CD4-positive, alpha-beta T cell treated with Interleukin-15 for 4 hours (primary cell): ENCODE data around the gene ALKBH4.
"Not testable (repeated sequence)": the region's sequence is repeated elsewhere in the genome, so short reads cannot be mapped to it uniquely, and the experiment has no call there.

ENCODE experiments used
- DNase-seq: peaks from one replicate; pipeline ENCODE4 v3.0.0-alpha.2; 2020; ENCODE audit warnings: low spot score

ALKBH4 gene, protein sequence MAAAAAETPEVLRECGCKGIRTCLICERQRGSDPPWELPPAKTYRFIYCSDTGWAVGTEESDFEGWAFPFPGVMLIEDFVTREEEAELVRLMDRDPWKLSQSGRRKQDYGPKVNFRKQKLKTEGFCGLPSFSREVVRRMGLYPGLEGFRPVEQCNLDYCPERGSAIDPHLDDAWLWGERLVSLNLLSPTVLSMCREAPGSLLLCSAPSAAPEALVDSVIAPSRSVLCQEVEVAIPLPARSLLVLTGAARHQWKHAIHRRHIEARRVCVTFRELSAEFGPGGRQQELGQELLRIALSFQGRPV

DNA sequence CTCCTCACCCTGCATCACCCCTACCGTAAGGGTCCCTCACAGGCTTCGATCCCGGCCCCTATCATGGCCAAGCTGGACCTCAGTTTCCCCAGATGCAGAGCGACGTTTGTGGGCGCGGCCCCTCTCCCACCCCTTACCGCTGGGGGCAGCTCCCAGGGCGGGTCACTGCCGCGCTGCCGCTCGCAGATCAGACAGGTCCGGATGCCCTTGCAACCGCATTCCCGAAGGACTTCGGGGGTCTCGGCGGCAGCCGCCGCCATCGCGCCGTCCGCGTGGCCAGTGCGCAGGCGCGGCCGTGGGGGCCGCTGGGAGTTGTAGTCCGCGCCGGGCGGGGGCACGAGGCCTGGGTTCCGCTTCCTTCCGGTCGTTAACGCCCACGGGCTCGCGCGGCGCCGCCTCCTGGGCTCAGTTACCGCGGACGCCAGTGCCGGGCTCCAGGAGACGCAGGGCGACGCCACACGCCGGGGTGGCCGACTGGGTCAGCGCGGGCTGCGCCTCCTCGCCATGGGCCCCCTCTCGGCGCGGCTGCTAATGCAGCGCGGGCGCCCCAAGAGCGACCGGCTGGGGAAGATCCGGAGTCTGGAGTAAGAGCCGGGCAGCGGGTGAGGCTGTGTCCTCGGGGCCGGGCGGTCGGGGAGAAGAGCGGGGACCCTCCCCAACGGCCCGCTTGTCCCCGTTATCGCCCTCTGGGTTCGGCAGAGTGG is at the start of gene ALKBH4, which contains the start of gene LRWD1:
TSS of gene ALKBH4 (minus strand) at position 287 of the 704 bp plus-strand sequence. CDS start at position 260, 27 bp downstream.
TSS of gene LRWD1 (plus strand) at position 408 of the 704 bp plus-strand sequence. CDS start at position 505, 97 bp downstream.
- peak; percentile 95 for DNase-seq

DNA sequence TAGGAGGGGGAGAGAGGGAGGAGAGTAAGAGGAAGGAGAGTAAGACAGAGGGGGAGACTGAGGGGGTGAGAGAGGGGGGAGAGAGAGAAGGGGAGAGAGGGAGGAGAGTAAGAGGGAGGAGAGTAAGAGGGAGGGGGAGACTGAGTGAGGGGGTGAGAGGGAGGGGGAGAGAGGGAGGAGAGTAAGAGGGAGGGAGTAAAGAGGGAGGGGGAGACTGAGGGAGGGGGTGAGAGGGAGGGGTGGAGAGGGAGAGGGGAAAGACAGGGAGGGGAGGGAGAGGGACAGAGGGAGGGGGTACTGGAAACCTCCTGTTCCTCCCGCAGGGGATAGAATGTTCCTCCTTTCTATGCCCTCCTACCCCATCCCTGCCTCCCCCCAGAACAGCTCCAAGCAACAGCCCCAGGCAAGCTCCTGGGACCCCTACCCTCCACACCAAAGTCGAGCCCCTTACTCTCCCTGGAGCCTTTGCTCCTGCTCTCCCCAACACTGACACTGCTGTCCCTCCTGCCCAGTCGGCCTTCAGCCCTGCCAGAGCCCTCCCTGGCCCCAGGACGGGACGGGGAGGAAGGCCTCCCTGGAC is 48.1 kb upstream of the ALKBH4 start:
- DNase-seq: not testable (repeated sequence)

DNA sequence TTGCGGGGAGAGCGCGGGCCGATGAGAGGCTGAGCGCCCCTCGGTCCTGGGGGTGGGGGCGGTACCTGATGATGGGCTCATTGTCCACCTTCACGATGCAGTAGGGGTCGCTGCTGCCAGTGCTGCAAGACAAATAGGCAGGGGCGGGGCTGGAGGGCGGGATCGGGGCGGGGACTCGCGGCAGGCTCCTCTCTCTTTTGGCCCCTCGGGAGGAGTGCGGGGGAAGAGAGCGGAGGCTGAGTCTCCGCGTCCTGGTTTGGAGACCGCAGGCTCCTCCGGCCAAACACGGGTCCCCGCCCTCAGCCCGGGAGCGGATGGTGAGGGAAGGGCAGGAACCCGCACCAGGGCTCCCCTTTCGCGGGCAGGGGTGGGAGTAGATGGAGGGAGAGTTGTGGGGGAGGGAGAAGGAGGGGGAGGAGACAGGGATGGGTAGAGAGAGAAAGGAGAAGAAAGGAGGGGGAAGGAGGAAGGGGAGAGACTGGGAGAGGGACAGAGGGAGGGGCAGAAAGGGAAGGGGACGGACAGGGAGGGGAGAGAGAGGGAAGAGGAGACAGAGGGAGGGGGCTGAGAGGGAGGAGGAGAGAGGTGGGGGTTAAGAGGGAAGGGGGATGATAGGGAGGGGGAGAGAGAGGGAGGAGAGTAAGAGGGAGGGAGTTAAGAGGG is 47.3 kb upstream of the ALKBH4 start:
- DNase-seq: not testable (repeated sequence)

DNA sequence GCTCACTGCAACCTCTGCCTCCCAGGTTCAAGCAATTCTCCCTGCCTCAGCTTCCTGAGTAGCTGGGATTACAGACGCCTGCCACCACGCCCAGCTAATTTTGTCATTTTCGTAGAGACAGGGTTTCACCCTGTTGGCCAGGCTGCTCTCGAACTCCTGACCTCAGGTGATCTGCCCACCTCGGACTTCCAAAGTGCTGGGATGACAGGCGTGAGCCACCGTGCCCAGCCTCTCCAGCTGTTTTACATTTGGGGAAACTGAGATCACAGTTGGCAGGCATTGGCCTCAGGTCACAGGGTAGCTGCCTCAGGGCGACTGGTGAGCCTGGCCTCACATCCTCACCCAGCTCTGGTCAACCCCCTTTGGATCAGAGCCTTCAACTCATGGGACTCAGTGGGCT is 45.9 kb upstream of the ALKBH4 start:
- not testable (repeated sequence) for DNase-seq

DNA sequence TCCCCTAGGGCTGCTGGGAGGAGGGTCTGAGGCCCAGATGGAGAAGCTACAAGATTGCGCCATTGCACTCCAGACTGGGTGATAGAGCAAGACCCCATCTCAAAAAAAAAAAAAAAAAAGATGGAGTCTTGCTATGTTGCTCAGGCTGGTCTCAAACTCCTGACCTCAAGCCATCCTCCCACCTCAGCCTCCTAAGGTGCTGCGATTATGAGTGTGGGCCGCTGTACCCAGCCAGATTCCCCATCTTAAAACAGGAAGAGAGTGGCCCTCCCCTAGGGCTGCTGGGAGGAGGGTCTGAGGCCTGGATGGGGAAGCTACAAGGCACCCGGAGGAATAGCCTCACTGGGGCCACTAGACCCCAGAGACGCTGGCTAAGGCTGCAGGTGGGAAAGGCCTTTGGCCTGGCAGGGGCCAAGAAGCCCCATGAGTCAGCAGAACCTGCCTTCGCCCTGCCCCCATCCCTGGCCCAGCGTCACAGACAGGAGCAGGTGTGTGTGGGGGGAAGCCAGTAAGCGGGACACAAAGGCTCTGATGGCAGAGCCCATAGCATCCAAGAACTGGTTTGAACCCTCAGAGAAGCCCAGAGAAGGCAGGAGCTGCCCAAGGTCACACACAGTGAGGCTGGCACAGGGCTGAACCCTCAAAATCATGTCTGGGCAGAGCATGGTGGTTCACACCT is 42.9 kb upstream of the ALKBH4 start:
- DNase-seq: not testable (repeated sequence)

DNA sequence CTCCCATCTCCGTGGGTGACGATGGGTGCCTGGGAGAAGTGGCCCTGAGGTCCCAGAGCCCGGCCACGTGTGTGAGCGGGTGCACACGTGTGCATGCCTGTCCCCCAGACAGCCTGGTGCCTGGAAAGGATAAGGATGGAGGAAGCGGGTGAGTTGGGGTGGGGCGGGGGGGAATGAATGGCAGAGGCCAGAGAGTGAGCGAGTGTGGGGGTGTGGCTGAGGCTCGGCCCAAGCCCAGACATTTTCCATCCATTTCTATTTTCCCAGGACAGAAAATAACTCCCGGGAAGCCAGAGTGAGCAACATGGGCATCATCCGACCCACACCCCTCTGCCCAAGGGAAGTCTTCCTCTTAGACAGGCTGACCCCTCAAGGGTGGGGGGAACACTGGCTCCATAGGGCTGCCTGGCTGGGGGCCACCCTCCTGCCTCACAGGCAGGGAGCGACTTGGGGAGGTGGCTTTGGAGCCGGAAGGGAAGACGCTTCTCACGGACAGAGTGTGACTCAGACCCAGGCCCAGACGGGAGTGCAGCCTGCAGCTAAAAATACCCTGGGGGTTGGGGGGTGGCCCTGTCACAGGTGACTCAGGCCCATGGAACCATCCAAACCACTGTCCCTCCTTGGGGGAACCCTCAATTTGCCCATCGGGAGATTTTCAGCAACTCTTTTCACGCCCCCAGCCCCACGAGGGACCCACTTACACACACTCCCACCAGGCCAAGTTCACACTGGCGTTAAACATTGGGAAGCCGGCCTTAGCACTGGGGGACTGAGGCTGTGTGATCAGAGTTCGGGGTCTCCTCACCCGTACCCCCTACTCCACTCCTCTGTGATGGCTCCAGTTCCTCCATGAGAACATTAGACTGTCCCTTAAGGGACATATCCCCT is 40.9 kb upstream of the ALKBH4 start:
- not testable (repeated sequence) for DNase-seq

DNA sequence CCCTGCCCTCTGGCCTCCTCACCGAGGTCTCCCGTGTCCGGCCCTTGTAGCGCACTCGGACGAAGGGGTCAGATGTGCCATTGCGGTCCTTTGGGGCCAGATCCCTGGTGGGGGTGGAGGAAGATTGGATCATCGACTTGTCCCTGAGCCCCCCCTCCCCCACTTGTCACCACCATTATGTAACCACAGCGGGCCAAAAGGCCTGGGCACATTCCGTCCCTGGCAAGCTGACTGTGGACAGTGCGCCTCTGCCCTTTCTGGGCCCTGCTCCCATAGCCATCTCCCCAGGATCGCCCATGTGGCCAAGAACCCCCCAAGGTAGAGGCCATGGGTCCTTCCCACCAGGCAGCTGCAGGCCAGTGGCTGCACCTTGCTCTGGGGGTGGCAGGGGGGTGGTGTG is 38.5 kb upstream of the ALKBH4 start:
- not testable (repeated sequence) for DNase-seq

DNA sequence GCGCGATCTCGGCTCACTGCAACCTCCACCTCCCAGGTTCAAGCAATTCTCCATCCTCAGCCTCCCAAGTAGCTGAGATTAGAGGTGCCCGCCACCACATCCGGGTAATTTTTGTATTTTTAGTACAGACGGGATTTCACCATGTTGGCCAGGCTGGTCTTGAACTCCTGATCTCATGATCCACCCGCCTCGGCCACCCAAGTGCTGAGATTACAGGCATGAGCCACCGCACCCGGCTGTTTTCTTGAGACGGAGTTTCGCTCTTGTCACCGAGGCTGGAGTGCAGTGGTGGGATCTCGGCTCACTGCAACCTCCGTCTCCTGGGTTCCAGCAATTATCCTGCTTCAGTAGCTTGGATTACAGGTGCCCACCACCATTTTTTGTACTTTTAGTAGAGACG is 33.7 kb upstream of the ALKBH4 start:
- not testable (repeated sequence) for DNase-seq

DNA sequence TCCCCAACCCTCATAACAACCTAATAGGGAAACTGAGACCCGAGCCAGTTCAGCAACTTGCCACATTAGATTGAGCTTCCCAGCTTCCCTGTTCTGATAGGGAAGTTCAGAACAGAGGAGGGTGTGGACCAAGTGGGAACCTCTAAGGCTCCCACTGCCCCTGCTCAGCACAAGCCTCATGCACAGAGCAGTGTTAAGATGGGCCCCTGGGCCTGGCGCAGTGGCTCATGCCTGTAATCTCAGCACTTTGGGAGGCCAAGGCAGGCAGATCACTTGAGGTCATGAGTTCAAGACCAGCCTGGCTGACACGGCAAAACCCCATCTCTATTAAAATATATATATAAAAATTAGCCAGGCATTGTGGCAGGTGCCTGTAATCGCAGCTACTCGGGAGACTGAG is 32.6 kb upstream of the ALKBH4 start:
- DNase-seq: not testable (repeated sequence)

DNA sequence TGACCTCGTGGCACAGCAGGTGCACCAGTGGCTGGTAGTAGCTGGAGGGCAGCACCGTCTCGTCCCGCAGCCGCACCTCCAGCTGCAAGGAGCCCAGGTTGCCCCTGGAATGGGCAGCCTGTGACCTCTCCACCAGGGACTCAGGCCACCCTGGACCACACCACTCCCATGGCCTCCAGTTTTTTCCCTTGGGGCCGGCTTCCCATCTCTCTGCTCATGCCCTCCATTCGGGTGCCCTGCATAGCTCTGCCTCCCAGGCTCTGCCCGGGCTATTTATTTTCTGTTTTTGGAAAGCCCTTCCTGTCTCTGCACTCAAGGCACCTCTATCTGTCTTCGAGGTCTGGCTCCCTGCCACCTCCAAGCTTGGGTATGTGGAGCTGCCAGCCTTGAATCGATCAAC is 32.2 kb upstream of the ALKBH4 start:
- DNase-seq: not testable (repeated sequence)

DNA sequence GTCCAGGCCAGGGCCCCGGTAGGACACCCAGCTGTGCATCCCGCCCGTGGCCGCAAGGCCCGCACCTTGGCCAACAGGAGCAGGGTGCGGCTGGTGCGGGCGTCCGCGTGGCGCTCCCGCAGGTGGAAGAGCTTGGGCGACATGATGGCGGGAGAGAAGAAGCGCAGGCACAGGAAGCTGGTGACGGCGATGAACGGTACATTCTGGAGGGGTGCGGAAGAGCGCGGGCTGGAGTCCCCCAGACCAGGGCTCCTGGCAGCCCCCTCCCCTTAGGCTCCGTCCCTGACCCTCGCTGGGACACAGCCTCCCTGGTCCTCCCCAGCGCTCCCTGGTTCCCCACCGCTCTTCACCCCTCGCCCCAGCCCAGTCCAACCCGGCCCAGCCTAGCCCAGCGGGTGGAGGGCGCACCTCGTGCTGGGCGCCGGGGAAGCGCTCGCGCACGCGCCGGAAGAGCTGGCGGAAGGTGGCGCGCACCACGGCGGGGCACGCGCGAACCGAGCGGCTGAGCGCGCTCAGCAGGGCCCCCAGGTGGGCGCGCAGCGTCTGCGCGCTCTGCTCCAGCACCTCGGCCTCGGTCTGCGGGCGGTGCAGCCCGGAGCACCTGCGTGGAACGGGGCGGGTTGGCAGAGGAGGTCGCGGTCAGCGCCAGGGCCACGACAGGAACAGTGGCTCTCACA is 29.9 kb upstream of the ALKBH4 start:
- not testable (repeated sequence) for DNase-seq

DNA sequence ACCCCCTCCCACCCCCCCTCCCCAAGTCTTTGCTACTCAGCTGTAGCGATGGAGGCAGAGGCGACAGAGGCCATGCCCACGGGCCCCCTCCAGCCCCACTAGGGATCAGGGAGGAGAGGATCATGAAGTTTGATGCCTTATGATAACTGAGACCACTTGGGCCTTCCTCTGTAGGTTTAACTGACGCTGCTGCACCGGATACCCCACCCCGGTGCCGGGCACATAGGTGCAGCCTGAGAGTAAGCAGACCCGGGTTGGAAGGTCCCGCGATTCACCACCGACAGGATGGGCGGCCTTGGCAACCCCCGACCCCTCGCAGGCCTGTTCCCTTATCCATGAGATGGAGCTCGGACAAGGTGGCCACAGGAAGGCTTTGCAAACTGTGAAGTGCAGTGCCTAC is 29.4 kb upstream of the ALKBH4 start:
- peak; percentile 34 for DNase-seq

DNA sequence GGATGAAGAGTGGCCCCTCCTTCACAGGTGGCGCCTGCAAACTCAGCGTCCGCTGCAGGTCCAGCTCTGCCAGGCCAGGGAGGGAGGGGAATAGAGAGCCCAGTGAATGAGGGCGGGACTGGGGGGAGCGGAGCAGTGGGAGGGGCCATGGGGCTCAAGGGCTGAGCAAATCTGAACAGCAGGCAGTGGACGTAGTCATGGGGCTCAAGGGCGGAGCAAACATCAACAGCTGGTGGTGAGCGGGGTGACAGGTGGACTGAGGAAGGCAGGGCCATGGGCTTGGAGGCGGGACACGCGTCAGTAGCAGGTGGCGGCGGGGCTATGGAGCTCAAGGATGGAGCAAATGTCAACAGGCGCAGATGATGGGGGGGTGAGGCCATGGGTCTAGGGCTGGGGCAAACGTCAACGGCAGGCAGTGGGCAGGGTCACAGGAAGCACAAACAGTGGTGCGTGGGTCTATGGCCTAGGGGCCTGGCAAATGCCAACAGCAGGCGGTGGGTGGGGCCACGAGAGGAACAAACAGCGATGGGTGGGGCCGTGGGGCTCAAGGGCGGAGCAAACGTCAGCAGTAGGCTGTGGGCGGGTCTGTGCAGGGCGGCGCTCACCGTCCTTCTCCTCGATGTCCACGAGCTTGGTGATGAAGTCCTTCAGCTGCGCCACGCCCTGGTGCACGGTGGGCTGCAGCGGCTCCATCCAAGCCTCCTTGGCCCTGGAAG is 28.7 kb upstream of the ALKBH4 start:
- DNase-seq: not testable (repeated sequence)

DNA sequence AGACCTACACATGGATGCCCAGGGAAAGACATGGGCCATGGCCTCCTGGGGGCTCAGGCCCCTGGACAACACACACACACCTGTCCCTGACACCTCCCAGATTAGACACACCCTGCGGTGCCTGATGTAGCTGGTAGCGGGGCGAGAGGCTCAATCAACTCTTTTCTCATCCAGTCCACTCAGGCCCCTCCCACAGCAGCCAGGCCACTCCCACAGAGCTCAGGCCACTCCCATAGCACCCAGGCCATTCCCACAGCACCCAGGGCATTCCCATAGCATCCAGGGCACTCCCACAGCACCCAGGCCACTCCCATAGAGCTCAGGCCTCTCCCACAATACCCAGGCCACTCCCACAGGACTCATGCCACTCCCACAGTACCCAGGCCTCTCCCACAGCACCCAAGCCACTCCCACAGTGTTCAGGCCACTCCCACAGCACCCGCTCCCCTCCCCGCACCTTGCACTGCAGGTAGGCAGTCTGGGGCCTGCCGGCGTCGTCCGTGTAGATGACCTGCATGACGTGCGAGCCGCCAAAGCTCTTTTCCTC is 25.9 kb upstream of the ALKBH4 start:
- not testable (repeated sequence) for DNase-seq

DNA sequence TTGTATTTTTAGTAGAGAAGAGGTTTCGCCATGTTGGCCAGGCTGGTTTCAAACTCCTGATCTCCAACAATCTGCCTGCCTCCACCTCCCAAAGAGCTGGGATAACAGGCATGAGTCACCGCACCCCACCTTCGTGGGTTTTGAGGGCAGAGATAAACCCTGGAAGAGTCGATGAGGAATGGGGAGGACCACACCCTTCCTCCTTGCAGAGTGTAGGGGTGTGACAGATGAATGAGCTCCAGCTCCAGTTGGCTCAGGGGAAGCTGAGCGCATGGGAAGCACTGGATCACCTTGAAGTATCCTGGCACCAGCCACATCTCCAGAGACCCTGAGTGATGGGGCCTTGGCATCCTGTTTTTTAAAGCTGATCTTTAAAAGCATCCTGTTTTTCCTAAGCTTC is 19.7 kb upstream of the ALKBH4 start:
- DNase-seq: not testable (repeated sequence)

DNA sequence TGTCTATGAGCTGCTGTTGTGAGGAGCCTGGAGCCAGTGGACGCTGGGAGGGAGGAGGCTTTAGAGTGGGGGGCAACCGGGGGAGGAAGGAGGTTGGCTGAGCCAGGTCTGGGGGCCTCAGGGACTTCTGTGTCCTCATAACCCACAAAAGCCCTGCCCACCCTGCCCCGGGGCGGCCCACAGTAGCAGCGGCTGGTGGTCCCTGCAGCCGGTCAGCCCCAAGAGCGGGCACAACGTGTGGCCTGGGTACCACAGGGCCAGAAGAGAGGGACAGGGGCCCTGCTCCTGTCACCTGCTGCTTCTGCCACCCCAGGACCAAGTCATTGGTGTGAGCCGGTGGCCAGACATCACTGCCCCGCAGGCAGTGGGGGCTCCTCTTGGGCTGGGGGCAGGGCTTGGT is 17.3 kb upstream of the ALKBH4 start:
- not testable (repeated sequence) for DNase-seq

DNA sequence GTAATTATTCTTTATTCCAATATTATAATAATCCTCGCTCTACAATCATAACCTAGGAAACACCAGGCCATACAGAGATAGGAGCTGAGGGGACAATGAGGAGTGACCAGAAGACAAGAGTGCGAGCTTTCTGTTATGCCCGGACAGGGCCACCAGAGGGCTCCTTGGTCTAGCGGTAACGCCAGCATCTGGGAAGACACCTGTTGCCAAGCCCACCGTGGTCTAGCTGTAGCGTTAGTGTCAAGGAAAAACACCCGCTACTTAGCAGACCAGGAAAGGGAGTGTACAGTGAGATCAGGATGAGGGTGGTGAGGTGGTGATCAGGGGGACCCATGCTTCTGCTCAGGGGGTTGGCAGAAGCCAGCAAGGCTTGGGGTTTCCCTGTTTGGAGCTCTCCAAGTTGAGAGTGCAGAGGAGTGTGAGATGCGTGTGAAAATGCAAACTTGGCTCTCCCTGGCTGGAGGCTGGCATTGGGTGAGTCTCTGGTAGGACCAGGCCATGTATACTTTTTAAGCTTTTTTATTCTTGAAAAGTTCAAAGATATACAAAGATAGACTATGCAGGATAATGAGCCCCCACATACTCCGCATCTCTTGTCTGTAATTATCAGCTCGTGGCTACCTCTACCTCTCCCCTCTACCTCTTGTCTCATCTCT is 15.4 kb upstream of the ALKBH4 start:
- DNase-seq: peak; percentile 34

DNA sequence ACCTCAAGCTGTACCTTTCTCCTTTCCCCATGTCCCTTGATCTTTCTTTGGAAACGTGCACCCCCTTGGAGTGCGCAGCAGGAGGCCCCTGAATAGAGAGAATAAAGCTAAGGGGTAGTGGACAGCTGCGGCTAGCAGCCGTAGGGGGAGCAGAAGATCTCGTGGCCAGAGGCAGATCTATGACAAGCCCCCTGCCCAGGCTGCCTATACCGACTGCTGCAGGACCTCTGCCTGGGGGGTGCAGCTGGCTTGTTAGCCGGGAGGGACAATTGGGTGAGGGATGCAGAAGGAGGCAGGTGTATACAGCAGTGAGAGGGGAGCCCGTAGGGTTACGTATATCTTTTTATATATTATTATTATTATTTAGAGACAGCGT is 14.5 kb upstream of the ALKBH4 start:
- not testable (repeated sequence) for DNase-seq
